ENCODE measurements around the gene APBB1IP. TPM values are rescaled to one million over a fixed set of nuclear protein-coding genes. Genes with fewer than 3 reads are reported as not detected.

APBB1IP gene
- total RNA-seq, 1 experiment from 2014 or later: not detected

DNA sequence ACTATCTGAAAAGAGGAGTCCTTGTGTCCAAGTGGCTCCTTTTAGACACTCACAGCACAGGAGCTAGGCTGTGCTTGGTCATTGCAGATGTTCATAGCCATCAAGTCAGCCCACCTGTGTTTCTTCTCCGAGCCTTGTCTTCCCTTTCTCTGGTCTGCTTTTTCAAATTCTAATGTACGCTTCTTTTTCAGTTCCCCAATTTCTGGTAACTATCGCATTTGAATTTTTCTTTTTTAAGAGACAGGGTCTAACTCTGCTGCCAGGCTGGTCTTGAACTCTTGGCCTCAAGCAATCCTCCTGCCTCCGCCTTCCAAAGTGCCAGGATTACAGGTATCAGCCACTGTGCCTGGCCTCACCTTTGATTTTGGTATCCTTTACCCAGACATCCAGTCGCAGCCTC is 18.9 kb downstream of the APBB1IP start:
- TF ChIP-seq, protein P1, sequence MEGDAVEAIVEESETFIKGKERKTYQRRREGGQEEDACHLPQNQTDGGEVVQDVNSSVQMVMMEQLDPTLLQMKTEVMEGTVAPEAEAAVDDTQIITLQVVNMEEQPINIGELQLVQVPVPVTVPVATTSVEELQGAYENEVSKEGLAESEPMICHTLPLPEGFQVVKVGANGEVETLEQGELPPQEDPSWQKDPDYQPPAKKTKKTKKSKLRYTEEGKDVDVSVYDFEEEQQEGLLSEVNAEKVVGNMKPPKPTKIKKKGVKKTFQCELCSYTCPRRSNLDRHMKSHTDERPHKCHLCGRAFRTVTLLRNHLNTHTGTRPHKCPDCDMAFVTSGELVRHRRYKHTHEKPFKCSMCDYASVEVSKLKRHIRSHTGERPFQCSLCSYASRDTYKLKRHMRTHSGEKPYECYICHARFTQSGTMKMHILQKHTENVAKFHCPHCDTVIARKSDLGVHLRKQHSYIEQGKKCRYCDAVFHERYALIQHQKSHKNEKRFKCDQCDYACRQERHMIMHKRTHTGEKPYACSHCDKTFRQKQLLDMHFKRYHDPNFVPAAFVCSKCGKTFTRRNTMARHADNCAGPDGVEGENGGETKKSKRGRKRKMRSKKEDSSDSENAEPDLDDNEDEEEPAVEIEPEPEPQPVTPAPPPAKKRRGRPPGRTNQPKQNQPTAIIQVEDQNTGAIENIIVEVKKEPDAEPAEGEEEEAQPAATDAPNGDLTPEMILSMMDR (conservative IDR thresholded peaks at IDR 0.05): no peak
- H3K4me1 Mint-ChIP-seq: no peaks in the 10 kb centered on the region

More for the DNA sequence above, 18.9 kb downstream of the APBB1IP start:
- Histone ChIP-seq H2BK120ac (ENCODE audit: low read depth, low read length, poor library complexity, severe bottlenecking) (no peak overlapping the region), H2BK5ac (ENCODE audit: insufficient read length, low read length) (no peak overlapping the region), H2BK15ac (ENCODE audit: low read depth, low read length) (no peak overlapping the region), H3K23me2 (ENCODE audit: insufficient read length, low read depth, low read length, poor library complexity, severe bottlenecking) (no peaks in the 10 kb centered on the region), H3K4me2 (ENCODE audit: insufficient read depth, insufficient read length, low read length) (no peak overlapping the region), H3K18ac (ENCODE audit: insufficient read length, low read depth, low read length) (no peak overlapping the region), H2BK12ac (ENCODE audit: insufficient read length, low read depth, low read length) (no peak overlapping the region), H3K14ac (ENCODE audit: insufficient read depth, low read length) (no peak overlapping the region), H4K91ac (ENCODE audit: insufficient read length, low read depth, low read length) (no peak overlapping the region), H4K5ac (ENCODE audit: insufficient read length, low read depth, low read length) (no peak overlapping the region), H3K79me1 (ENCODE audit: insufficient read depth, low read depth, low read length, poor library complexity, severe bottlenecking) (no peaks in the 10 kb centered on the region), H3K9me3 (ENCODE audit: control insufficient read depth, low read depth, low read length) (no peaks in the 10 kb centered on the region), H4K8ac (replicated peaks; ENCODE audit: insufficient read length, low read depth, low read length) (no peak overlapping the region), H2AFZ (ENCODE audit: low read length) (no peak overlapping the region), H3K79me2 (ENCODE audit: insufficient read depth, low read length) (no peaks in the 10 kb centered on the region), H3K4me1 (ENCODE audit: insufficient read depth, low read length) (no peaks in the 10 kb centered on the region), H3K27ac (ENCODE audit: insufficient read length, low read depth, low read length) (no peak overlapping the region), H2AK5ac (ENCODE audit: insufficient read length, low read length) (no peak overlapping the region), H3K9ac (ENCODE audit: extremely low read depth, insufficient read length, low read length) (no peak overlapping the region), H3K4ac (ENCODE audit: low read depth, low read length) (no peak overlapping the region), H3K56ac (ENCODE audit: insufficient read length, low read depth, low read length) (no peak overlapping the region), H4K20me1 (ENCODE audit: control insufficient read depth, insufficient read depth, insufficient read length) (no peaks in the 10 kb centered on the region), H2BK20ac (ENCODE audit: low read depth, low read length, poor library complexity, severe bottlenecking) (no peak overlapping the region), H3T11ph (ENCODE audit: low read length) (no peak overlapping the region), H3K23ac (ENCODE audit: insufficient read length, low read depth, low read length) (no peak overlapping the region), H3K27me3 (ENCODE audit: insufficient read depth, low read length) (no peaks in the 10 kb centered on the region)
- H3K27ac Mint-ChIP-seq: no peak overlapping the region
- no peaks in the 10 kb centered on the region for H3K36me3 Mint-ChIP-seq (ENCODE audit: insufficient read depth in 1 of 3, low read depth in 3 of 3)
- no peak for DNase-seq
- H3K4me3 Mint-ChIP-seq: no peak overlapping the region
- H3K9me3 Mint-ChIP-seq: peaks cover 0 to 2% of the 10 kb centered on the region in 2 experiments; a peak in 1 of 5 replicates
- H3K27me3 Mint-ChIP-seq (ENCODE audit: low read depth): no peaks in the 10 kb centered on the region; the same call in none of the 2 replicates
- WGBS (ENCODE audit: extremely low coverage, insufficient read length, low lambda C conversion rate): no CpG with 5 or more reads among the region's 5 CpGs

Data from H9 (cell line).